GM12892 (cell line): Measurements from ENCODE around the gene GPR137C.

Experiments used
- POLR2A ChIP-seq: IDR thresholded peaks from 2 replicates; pipeline ENCODE4 v1.6.1; 2011; ENCODE audit warnings: low read depth, low read length, control low read depth
- POLR2AphosphoS5 ChIP-seq: IDR thresholded peaks from 2 replicates; pipeline ENCODE4 v1.6.1; 2011; ENCODE audit warnings: low read depth, low read length, control low read depth

GRCh38 chr14:52547027-52547426 lies 5.6 kb upstream of the GPR137C start:
- TF ChIP-seq POLR2A (no peak), POLR2AphosphoS5 (no peak)
